NCI-H2107 treated with DMSO at 0.1 percent for 48 hours (cell line): ENCODE results near the gene ABLIM1.

Experiments used
- DNase-seq: peaks from one replicate; lab custom pipeline; 2025; ENCODE audit not compliant: unreplicated experiment; lab: John Stamatoyannopoulos, UW

The ABLIM1 gene

GRCh38 chr10:114523876-114524275, 134.2 kb downstream of the ABLIM1 start:
- no peak for DNase-seq

- no peak for DNase-seq
Measured at GRCh38 chr10:114521255-114521654, 136.8 kb downstream of the ABLIM1 start.

DNA sequence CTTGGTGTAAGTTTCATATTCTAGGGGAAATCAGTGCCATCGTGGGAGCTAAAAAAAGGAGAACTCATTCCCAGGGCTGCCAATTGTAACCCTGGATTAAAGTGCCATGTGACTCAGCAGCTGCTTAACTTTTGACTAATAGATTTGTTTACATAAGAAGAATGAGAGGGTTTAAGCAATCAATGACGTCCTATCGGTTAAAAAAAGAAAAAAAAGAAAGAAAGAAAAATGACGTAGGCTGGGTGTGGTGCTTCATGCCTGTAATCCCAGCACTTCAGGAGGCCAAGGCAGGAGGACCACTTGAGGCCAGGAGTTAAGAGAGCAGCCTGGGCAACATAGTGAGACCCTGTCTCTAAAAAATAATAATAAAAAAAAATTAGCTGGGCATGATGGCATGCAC, 137.6 kb downstream of the ABLIM1 start:
- DNase-seq, result no peak

GRCh38 chr10:114519756-114520293, 138.2 kb downstream of the ABLIM1 start:
- no peak for DNase-seq

GRCh38 chr10:114519306-114519669, 138.8 kb downstream of the ABLIM1 start:
- DNase-seq, result no peak

DNA sequence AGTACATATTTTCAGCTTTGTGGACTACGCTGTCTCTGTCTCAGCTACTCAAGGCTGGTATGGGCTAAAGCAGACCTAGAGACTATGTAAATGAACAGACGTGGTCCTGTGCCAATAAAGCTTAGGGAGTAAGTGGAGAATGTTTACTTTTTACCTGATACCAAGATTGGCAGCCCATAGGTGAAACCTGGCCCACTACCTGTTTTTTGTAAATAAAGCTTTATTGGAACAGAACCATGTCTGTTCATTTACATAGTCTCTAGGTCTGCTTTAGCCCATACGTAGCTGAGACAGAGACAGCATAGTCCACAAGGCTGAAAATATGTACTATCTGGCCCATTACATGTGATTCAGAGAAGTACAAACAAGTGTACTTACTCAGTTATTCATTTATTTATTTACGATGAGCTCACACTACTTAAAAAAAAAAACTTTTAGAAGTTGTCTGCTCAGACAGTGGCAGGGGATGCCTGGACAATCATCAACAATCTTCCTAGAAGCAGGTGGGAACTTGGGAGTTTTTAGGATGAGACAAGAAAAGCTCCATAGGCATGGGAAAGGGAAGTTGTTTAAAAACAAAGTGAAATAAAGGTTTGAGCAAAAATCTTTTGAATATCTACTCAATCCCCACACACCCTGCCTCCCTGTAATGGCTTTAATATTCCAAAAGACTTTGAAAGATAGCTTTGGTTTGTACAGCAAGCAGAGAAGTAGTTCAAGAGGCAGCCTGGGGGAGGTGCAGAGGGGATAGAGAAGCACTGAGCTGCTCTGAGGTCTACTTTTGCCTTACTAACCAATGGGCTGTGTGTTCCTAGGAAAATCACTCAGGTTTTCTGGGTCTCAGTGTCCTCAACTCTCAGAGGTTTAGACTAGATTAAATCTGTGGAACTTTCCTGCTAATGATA, 139.4 kb downstream of the ABLIM1 start:
- DNase-seq, result no peak

DNA sequence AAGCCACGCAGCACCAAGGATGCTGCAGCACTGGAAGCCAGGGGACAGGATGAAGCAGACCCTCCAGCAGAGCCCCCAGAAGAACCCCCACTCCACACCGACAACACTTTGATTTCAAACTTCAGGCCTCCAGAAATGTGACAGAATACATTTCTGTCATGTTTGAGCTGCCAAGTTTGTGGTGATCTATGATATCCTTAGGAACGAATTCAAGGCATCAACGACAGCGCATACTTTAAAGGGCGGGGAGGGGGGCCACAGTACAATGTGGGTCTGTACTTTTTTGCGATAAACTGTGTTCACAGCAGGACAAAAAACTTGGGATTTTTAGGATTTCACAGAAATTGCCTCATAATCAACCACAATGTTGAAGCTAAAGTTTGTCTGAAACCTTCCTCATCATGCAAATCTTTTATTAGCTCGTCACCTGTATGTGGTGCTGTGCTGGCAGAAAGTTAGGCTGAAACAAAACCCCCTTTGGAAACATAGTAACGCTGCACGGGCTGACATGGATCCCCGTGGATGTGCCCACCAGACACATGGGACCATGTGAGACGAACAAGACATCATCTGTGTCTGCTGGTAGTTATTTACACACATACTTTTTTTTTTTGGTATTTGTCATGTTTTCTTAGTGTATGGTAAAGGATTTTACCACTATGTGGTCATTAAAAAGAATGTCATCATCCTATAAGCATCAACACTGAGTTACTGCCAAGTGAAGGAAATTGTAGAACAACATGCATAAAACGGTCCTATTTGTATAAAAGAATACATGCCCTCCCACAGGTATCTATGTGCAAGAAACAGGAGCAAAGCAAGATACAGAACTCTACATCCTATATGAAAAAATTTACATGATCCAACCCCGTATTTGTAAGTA, 140.5 kb downstream of the ABLIM1 start:
- no peak for DNase-seq

DNA sequence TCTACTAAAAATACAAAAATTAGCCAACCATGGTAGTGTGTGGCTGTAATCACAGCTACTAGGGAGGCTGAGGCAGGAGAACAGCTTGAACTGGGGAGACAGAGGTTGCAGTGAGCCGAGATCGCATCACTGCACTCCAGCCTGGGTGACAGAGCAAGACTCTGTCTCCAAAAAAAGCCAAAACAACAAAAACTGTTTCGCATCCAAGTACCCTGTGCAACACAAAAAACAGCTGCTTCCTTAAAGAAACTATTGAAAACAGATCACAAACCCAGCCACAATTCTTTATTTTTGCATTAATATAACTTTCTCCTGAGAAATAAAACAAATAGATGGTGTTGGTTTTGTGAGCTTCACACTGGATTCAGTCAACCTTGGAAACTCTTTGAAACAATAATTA, 141.7 kb downstream of the ABLIM1 start:
- DNase-seq, result no peak

DNA sequence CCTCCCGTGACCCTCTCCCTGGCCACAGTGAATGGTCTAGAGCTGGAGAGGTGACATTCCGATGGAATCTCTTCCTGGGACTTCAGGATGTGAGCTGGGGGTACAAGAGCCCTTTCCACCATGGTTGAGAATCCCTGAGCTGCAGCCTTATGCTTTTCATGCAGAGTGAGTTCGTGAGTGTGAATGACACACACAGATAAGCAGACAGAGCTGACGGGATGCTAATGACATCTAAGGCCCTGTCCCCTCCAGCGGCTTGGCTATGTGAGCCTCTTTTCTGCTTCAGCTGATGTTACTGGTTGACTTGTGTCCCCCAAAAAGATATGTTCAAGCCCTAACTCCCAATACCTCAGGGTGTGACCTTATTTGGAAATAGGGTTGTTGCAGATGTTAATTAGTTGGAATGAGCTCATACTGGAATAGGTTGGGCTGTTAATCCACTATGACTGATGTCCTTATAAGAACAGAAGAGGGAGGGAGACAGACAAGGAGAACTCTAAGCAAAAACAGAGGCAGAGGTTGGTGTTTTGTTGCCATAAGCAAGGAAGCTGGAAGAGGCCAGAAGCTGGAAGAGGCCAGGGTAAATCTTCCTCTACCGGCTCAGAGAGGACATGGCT, 142.7 kb downstream of the ABLIM1 start:
- no peak for DNase-seq

DNA sequence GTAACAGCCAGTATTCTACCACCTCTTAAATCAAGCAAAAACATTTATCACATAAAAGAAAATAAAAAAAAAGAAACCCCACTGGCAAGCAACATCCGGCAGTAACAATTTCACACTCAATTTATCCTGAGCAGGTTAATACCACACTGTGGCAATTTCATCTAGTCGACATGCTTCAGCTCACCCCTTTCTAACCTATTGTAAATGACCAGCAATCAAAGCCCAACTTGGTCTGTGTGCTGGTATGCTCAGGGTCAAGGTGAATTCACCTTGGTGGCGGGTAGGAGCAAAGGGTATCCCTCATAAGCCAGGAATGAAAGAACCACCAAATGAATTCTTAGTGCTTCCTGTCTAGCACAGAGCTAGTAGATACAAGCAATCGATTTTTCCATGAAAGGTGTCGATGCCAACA, 144.7 kb downstream of the ABLIM1 start:
- no peak for DNase-seq

DNA sequence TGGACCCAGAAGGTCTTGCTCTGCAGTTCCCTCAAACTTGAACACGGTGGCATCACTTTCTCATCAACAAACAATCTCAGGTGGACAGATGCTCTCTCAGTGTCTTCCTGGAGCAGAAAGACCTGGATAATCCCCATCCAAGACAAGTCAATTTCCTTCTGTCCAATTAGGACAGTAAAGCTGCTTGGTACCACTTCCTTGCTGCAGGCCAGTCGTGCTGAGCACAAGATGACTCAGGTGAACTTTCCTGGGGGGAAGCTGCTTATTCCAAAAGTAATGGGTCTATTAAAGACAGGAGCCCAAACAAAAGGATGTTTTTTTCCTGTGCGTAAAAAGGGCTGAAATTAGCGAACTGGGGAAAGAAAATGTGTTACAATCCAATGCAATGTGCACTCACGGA, 146.2 kb downstream of the ABLIM1 start:
- DNase-seq, result no peak

DNA sequence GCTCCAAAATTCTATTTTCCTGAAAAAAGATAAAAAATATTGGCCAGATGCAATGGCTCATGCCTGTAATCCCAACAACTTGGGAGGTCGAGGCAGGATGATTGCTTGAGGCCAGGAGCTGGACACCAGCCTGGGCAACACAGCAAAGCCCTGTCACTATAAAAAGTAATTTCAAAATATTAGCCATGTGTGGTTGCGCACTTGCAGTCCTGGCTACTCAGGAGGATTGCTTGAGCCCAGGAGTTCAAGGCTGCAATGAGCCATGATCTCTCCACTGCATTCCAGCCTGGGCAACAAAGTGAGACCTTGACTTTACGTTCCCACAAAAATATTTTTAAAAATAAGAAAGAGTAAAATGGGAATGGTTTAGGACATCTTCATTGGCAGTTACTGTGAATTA, 149.7 kb downstream of the ABLIM1 start:
- DNase-seq, result no peak

DNA sequence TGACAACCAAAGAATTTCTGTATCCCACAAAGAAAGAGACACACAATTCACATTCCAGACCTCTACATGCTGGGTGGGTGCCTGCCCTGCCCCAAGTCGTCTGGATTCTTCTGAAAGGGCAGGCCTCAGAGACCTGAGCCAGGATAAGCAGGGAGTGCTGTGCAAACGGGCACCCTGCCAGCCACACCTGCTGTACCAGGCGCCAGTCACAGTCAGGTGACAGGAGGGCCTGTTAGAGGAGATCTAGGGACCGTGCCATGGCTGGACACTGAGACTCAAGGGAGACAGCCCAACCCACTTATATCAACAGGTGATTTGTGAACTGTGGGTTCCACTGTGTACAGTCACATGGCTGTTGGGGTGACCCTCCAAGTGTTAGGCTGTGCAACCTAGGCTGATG, 150.6 kb downstream of the ABLIM1 start:
- no peak for DNase-seq

GRCh38 chr10:114506871-114507385, 151.1 kb downstream of the ABLIM1 start:
- DNase-seq, result no peak

- DNase-seq, result peak; percentile 26
Measured at GRCh38 chr10:114504769-114505579, 153.1 kb downstream of the ABLIM1 start.

DNA sequence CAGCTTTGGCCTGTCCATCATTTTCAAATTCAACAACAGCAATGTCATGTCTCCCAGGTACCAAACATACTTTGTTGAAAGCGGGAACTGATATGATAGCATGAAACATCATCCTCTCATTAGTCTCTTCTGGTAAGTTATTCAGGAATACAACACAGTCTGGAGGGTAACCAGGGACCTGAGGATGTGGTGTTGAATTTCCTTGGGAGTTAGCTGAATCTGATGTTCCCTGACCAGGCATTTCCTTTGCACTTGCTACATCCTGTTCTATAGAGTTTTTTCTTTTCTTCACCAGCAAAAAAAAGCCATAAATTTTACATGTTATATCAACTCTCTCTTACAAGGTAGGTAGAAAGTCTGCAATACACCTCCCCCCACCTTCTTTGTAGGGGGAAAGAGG, 156.0 kb downstream of the ABLIM1 start:
- DNase-seq, result no peak

GRCh38 chr10:114501650-114502049, 156.4 kb downstream of the ABLIM1 start:
- no peak for DNase-seq

DNA sequence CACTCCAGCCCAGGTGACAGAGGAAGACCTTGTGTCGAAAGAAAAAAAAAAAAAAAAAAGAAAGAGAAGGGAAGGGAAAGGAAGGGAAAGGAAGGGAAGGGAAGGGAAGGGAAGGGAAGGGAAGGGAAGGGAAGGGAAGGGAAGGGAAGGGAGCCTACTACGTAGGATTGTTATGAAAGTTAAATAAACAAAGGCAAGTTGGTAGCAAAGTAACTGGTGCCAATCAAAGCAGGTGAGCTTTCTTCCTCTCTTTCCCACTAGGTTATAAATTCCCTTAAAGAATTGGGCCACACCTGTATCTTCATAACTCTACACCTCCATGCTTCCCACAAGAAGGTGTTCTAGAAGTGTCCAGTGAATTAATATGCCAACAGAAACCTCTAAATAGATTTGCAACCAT, 157.4 kb downstream of the ABLIM1 start:
- DNase-seq, result no peak

DNA sequence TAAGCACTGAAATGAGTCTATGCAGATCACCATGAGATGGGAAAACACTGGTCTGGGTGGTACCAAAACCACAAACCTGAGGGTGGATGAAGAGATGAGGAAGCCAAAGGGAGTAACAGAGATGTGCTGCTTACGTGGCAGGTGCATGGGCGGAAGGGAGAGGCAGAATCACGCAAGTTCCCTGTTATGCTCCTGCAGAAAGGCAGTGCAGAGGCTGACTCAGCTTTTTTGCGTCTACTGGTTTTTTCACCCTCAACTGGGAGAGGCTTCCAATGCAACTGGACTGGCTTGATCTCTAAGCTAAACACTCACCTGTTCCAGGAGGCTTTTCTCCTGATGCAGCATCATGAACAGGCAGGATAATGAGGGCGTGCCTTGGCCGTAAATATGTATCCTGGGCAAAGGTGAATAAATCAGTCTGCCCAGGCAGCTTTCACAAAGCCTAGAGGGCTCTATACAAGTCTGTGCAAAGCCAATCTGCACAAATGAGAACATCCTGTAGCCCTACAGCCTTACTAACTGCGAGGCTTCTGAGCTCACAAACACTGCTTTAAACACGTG, 158.4 kb downstream of the ABLIM1 start:
- no peak for DNase-seq

DNA sequence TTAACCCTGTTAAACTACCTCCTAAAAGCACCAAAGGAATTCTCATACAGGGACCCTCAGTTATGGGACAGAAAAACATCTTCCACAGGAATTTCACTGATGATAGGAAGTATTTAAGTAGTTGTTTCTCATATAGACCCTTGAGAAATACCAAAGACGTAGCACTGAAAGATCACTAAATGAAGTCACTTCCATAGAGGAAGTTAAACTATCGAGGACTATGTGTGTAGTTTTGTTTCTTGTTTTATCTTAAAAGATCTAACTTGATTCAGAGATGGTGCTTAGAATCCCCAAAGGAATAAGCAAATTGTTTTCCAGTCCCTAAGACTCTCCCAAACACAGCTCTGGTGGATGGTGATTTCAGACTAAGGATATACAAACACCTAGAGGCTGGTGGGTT, 159.0 kb downstream of the ABLIM1 start:
- no peak for DNase-seq
